Measurements from ENCODE around the gene IL25. TPM values are rescaled to one million over a fixed set of nuclear protein-coding genes. Genes with fewer than 3 reads are reported as not detected.

The IL25 gene
- polyA plus RNA-seq, 3 donors, result not detected

DNA sequence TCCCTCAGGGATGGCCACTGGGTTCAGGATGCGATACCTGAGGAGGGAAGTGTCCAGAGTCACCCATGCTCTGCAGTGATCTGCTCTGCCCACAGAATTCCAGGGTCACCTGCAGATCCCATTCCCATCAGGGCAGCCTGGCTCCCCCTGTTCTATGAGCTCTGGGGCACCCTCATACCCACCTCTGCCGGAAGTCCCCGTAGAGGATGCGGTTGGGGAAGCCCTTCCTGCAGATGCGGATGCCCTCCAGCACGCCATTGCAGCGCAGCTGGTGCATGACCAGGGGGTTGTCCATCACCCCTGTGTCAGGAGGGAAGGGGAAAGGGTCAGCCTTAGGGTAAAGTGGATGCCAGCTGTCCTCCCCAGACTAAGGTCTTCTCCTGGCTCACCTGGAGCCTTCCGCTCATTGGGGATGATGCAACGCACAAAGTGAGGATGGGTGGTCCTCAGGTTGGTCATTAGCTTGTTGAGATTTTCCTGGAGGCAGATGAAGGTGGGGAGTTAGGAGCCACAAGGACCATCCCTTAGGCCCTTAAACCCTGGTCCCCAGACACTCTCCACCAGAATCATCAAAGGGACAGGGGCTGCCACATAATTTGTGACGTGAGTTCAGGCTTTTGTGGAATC is 24.3 kb downstream of the IL25 start:
- H3K27ac ChIP-seq (ENCODE audit: low read depth in 1 of 2, low read length in 2 of 2), result no peak overlapping the region
- WGBS (ENCODE audit: insufficient coverage), result 100% methylated on average over 5 of the region's 10 CpGs
- intact Hi-C loops (cut with micrococcal nuclease), result no loop called here
- no peaks in the 10 kb centered on the region for H3K36me3 Mint-ChIP-seq
- no peak overlapping the region for H3K9ac ChIP-seq (ENCODE audit: insufficient read depth, low read length, poor library complexity, severe bottlenecking)
- H3K4me3 Mint-ChIP-seq, result no peak overlapping the region
- no peak overlapping the region for H3K4me3 ChIP-seq (replicated peaks in 1 of 3; ENCODE audit: low read depth in 2 of 3, low read length in 3 of 3)
- H3K27me3 Mint-ChIP-seq (ENCODE audit: low read depth in 3 of 3), result peaks cover 6 to 8% (median 7%) of the 10 kb centered on the region in 3 donors
- peaks cover 12% of the 10 kb centered on the region for H3K4me1 Mint-ChIP-seq
- H4K20me1 ChIP-seq (ENCODE audit: insufficient read depth, low read length), result no peaks in the 10 kb centered on the region
- no peak for DNase-seq
- no peaks in the 10 kb centered on the region for H3K79me2 ChIP-seq (ENCODE audit: insufficient read depth, low read length)
- peaks cover 4 to 5% of the 10 kb centered on the region in 2 donors for H3K4me1 ChIP-seq (ENCODE audit: control insufficient read depth in 1 of 2, insufficient read depth in 2 of 2, low read length in 2 of 2)
- no peaks in the 10 kb centered on the region for H3K9me3 ChIP-seq (replicated peaks in 1 of 2; ENCODE audit: control insufficient read depth in 1 of 2, insufficient read depth in 1 of 2, low read length in 2 of 2)
- no peaks in the 10 kb centered on the region for H3K27me3 ChIP-seq (ENCODE audit: control insufficient read depth in 2 of 2, insufficient read depth in 2 of 2, low read length in 2 of 2)
- no peak overlapping the region for H3K4me2 ChIP-seq (replicated peaks; ENCODE audit: extremely low read depth, low read length, poor library complexity, severe bottlenecking)
- peak overlapping the region in 1 of 7 donors; percentile 16 for H3K27ac Mint-ChIP-seq
- H3K9me3 Mint-ChIP-seq, result no peaks in the 10 kb centered on the region
- H2AFZ ChIP-seq (ENCODE audit: insufficient read depth, low read depth, low read length, poor library complexity, severe bottlenecking), result no peak overlapping the region
- TF ChIP-seq, protein P1, sequence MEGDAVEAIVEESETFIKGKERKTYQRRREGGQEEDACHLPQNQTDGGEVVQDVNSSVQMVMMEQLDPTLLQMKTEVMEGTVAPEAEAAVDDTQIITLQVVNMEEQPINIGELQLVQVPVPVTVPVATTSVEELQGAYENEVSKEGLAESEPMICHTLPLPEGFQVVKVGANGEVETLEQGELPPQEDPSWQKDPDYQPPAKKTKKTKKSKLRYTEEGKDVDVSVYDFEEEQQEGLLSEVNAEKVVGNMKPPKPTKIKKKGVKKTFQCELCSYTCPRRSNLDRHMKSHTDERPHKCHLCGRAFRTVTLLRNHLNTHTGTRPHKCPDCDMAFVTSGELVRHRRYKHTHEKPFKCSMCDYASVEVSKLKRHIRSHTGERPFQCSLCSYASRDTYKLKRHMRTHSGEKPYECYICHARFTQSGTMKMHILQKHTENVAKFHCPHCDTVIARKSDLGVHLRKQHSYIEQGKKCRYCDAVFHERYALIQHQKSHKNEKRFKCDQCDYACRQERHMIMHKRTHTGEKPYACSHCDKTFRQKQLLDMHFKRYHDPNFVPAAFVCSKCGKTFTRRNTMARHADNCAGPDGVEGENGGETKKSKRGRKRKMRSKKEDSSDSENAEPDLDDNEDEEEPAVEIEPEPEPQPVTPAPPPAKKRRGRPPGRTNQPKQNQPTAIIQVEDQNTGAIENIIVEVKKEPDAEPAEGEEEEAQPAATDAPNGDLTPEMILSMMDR (IDR thresholded peaks at IDR 0.05), result no peak
- H3K36me3 ChIP-seq (replicated peaks in 1 of 2; ENCODE audit: control insufficient read depth in 1 of 2, insufficient read depth in 2 of 2, low read length in 2 of 2), result no peaks in the 10 kb centered on the region

DNA sequence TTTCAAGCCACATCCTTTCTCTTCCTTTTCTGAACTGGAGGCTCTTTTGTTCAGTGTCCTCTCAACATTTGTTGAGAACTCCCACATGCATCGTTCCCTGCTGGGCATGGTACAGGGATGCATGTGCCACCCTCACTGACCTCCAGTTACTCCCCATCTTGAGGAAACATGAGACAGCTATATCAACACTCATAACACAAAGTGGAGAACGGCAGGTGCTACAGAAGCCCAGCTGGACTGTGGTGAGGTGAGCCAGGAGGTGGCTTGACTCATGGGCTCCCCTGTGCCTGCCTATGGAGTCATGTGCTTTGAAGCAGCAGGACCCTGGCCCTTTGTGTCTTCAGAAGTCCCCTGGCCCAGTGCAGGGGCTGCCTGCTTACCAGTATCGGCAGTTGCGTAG is 25.7 kb downstream of the IL25 start:
- TF ChIP-seq, protein P1 (IDR thresholded peaks at IDR 0.05), result no peak
- H3K27me3 Mint-ChIP-seq (ENCODE audit: low read depth in 3 of 3), result peaks cover 3 to 6% (median 4%) of the 10 kb centered on the region in 3 donors
- WGBS (ENCODE audit: insufficient coverage), result 88% methylated on average over 4 of the region's 4 CpGs

More for the DNA sequence above, 25.7 kb downstream of the IL25 start:
- Mint-ChIP-seq H3K9me3 (no peaks in the 10 kb centered on the region), H3K36me3 (no peaks in the 10 kb centered on the region), H3K4me3 (no peak overlapping the region), H3K4me1 (peaks cover 18% of the 10 kb centered on the region), H3K27ac (no peak overlapping the region)
- H3K27me3 ChIP-seq (ENCODE audit: control insufficient read depth in 2 of 2, insufficient read depth in 2 of 2, low read length in 2 of 2), result no peaks in the 10 kb centered on the region
- H3K4me3 ChIP-seq (replicated peaks in 1 of 3; ENCODE audit: low read depth in 2 of 3, low read length in 3 of 3), result no peak overlapping the region
- no peak overlapping the region for H2AFZ ChIP-seq (ENCODE audit: insufficient read depth, low read depth, low read length, poor library complexity, severe bottlenecking)
- DNase-seq, result no peak
- no peak overlapping the region for H3K9ac ChIP-seq (ENCODE audit: insufficient read depth, low read length, poor library complexity, severe bottlenecking)
- no peaks in the 10 kb centered on the region for H4K20me1 ChIP-seq (ENCODE audit: insufficient read depth, low read length)
- H3K79me2 ChIP-seq (ENCODE audit: insufficient read depth, low read length), result no peaks in the 10 kb centered on the region
- H3K27ac ChIP-seq (ENCODE audit: low read depth in 1 of 2, low read length in 2 of 2), result no peak overlapping the region
- H3K9me3 ChIP-seq (replicated peaks in 1 of 2; ENCODE audit: control insufficient read depth in 1 of 2, insufficient read depth in 1 of 2, low read length in 2 of 2), result no peaks in the 10 kb centered on the region
- H3K4me1 ChIP-seq (ENCODE audit: control insufficient read depth in 1 of 2, insufficient read depth in 2 of 2, low read length in 2 of 2), result peaks cover 5 to 7% of the 10 kb centered on the region in 2 donors
- H3K36me3 ChIP-seq (replicated peaks in 1 of 2; ENCODE audit: control insufficient read depth in 1 of 2, insufficient read depth in 2 of 2, low read length in 2 of 2), result no peaks in the 10 kb centered on the region
- no peak overlapping the region for H3K4me2 ChIP-seq (replicated peaks; ENCODE audit: extremely low read depth, low read length, poor library complexity, severe bottlenecking)
- intact Hi-C loops (cut with micrococcal nuclease), result no loop called here
